Gastrocnemius medialis (tissue), 4 donors: Measurements from ENCODE around the gene HEBP2. TPM values are rescaled to one million over a fixed set of nuclear protein-coding genes. Genes with fewer than 3 reads are reported as not detected.

ENCODE experiments used
- ATAC-seq, 2 donors: fragments of 150-250 bp; one replicate each; pipeline ENCODE4 v1.9.1; 2016
- DNase-seq, 2 donors: peaks; one replicate each; pipeline ENCODE4 v3.0.0-alpha.2; 2019
- H3K27ac ChIP-seq, 4 donors: fragments of 200-600 bp; sonication (generic); 1 replicate in 1 of 4; 2 replicates in 3 of 4; pipeline ENCODE4 v1.5.1; 2016 to 2018; ENCODE audit warnings: mild to moderate bottlenecking in 2 of 4, moderate library complexity in 1 of 4
- H3K27me3 ChIP-seq, 3 donors: fragments of 200-600 bp; sonication (generic) in 2 of 3; 1 replicate in 1 of 3; 2 replicates in 2 of 3; pipeline versions ENCODE4 v1.5.1 to v1.6.0; 2016 to 2019; ENCODE audit warnings: mild to moderate bottlenecking in 1 of 3, moderate library complexity in 1 of 3
- H3K36me3 ChIP-seq, 2 donors: fragments of 200-600 bp; sonication (generic) in 1 of 2; one replicate each; pipeline ENCODE4 v1.5.1; 2017 to 2018
- H3K4me1 ChIP-seq, 2 donors: fragments of 200-600 bp; sonication (generic) in 1 of 2; one replicate each; pipeline ENCODE4 v1.5.1; 2016 to 2017; ENCODE audit warnings: mild to moderate bottlenecking in 2 of 2
- H3K4me3 ChIP-seq, 4 donors: fragments of 200-600 bp; sonication (generic) in 3 of 4; 1 replicate in 1 of 4; 2 replicates in 3 of 4; pipeline ENCODE4 v1.5.1; 2016 to 2019; ENCODE audit warnings: mild to moderate bottlenecking in 2 of 4
- H3K9me3 ChIP-seq, 3 donors: fragments of 200-600 bp; sonication (generic) in 2 of 3; 1 replicate in 1 of 3; 2 replicates in 2 of 3; pipeline ENCODE4 v1.5.1; 2016 to 2019
- CTCF ChIP-seq, 5 experiments: fragments of 450-650 bp in 3 of 5; fragments of 200-600 bp in 2 of 5; sonication (generic) in 2 of 5; IDR thresholded peaks in 4 of 5; conservative IDR thresholded peaks in 1 of 5; 1 replicate in 4 of 5; 2 replicates in 1 of 5; pipeline ENCODE4 v1.5.1; 2016 to 2019; ENCODE audit warnings: antibody characterized with exemption in 5 of 5, mild to moderate bottlenecking in 3 of 5, moderate library complexity in 3 of 5
- in situ Hi-C, 4 donors: fragments of 200-750 bp; cut with MboI; loops; one replicate each; pipeline versions ENCODE4 v1.15.0 to v1.8.0; 2017; ENCODE audit warnings: low sequenced_read_pairs in 4 of 4
- intact Hi-C: fragments of 100-400 bp; cut with DNase I; formaldehyde crosslinking; loops from one replicate; pipeline ENCODE4 v1.15.1; 2023; ENCODE audit warnings: low total_unique reads
- microRNA-seq, 2 donors: library from miRNA; unstranded; fragments of <30 nt; microRNA quantifications; one replicate each; pipeline ENCODE4, GENCODE V29; 2016; ENCODE audit warnings: borderline replicate concordance in 2 of 2
- total RNA-seq, 4 donors: library from RNA; depleted of rRNA; stranded (reverse); fragments of >200 nt; gene quantifications; one replicate each; pipeline versions ENCODE4 v1.1.0 to v1.2.3, GENCODE V29; 2016

HEBP2 gene
- total RNA-seq, 4 donors from 2014 or later, result 60.3 to 81.5 (median 74.8) TPM

GRCh38 chr6:138468320-138469015 is 64.4 kb downstream of the HEBP2 start:
- intact Hi-C loops, result no loop called here
- in situ Hi-C loops, result no loop called here
- no peaks in the 10 kb centered on the region for H3K27me3 ChIP-seq
- DNase-seq (no peak), ATAC-seq (no peak)
- H3K4me1 ChIP-seq, result no peaks in the 10 kb centered on the region
- TF ChIP-seq CTCF (IDR thresholded peaks at IDR 0.05 in 4 of 5, conservative IDR thresholded peaks at IDR 0.05 in 1 of 5), result no peak
- H3K9me3 ChIP-seq, result no peaks in the 10 kb centered on the region
- no peaks in the 10 kb centered on the region for H3K36me3 ChIP-seq
- no peak overlapping the region for H3K4me3 ChIP-seq
- H3K27ac ChIP-seq, result no peak overlapping the region

Small RNA genes within 50 kb of the gene (microRNA-seq; reads per million reads assigned to microRNA genes)
- 0 reads per million in 2 donors for gene MIR3145

Other genes starting within 250 kb of the HEBP2 start
- under 1 TPM; 0.40 to 0.78 (median 0.52) TPM for gene ARFGEF3, start 242.3 kb upstream of the HEBP2 start, total RNA-seq
- not detected for gene PBOV1, start 185.7 kb upstream of the HEBP2 start, total RNA-seq
- gene SMIM28, start 26.3 kb upstream of the HEBP2 start, total RNA-seq, result not detected
- 1 to 10 TPM in 3 of 4 donors, under 1 TPM in 1; 0.31 to 2.0 (median 1.1) TPM for gene NHSL1, start 95.3 kb downstream of the HEBP2 start, total RNA-seq